LNCAP (cell line): Measurements from ENCODE around the gene S100A4.

Source experiments
- TF ChIP-seq, protein P1 (sequence below): fragments of 450-650 bp; IDR thresholded peaks from 2 replicates; pipeline ENCODE4 v1.5.1; 2017; ENCODE audit warnings: mild to moderate bottlenecking

Gene S100A4

DNA sequence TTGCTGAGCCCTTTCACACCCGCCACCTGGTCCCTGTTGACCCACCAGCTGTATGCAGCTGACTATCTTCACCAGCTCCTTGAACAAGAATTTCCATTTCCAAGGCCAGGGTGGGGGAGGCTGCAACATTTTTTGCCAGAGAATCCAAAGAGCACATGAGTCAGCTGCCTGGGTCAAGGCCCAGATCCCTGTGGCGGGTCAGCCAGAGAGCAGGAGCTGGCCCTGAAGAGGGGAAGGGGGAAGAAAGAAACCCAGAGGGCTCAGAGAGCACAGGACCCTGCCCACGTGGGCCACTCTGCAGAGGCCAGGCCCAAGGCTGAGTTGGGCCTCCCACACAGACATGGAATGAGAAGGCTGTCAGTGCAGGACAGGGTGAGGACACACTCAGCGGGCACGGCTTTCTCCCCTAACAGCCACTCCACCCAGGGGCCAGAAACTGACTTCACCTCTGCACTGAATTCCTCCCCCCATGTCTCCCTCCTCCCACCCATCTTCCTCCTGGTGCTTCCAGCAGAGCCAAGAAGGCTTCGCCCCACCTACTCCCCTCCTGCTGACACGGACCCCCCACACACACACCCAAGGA, 38.7 kb downstream of the S100A4 start:
- TF ChIP-seq, protein P1, sequence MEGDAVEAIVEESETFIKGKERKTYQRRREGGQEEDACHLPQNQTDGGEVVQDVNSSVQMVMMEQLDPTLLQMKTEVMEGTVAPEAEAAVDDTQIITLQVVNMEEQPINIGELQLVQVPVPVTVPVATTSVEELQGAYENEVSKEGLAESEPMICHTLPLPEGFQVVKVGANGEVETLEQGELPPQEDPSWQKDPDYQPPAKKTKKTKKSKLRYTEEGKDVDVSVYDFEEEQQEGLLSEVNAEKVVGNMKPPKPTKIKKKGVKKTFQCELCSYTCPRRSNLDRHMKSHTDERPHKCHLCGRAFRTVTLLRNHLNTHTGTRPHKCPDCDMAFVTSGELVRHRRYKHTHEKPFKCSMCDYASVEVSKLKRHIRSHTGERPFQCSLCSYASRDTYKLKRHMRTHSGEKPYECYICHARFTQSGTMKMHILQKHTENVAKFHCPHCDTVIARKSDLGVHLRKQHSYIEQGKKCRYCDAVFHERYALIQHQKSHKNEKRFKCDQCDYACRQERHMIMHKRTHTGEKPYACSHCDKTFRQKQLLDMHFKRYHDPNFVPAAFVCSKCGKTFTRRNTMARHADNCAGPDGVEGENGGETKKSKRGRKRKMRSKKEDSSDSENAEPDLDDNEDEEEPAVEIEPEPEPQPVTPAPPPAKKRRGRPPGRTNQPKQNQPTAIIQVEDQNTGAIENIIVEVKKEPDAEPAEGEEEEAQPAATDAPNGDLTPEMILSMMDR, result no peak

- TF ChIP-seq, protein P1, result no peak
Observed at GRCh38 chr1:153506386-153506785, 39.2 kb downstream of the S100A4 start.

GRCh38 chr1:153505576-153505975, 40.0 kb downstream of the S100A4 start:
- TF ChIP-seq, protein P1, result no peak

DNA sequence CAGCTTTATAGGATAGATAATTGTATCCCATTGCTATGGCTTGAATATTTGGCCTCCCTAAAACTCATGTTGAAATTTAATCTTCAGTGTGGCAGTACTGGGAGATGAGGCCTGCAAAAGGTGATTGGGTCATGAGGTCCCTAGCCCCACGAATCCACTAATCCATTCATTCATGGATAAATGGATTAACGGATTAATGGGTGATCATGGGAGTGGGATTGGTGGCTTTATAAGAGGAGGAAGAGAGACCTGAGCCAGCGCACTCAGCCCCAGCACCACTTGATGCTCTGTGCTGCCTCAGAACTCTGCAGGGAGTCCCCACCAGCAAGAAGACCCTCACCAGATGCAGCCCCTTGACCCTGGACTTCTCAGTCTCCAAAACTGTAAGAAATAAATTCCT, 41.8 kb downstream of the S100A4 start:
- TF ChIP-seq, protein P1, result no peak

DNA sequence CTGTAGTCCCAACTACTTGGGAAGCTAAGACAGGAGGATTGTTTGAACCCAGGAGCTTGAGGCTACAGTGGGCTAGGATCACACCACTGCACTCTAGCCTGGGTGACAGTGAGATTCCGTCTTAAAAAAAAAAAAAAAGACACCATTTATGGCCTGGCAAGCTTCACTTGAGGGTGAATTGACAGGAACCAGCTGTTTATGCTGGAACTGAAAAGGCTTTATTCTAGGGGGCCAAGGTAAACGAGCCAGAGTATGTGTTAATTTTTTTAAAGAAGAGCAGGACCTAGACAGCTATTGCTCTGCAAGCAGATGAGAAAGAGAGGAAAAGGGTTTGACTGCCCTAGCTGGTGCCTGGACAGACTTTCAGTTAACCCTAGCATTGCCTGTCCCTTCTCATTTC, 46.9 kb downstream of the S100A4 start:
- TF ChIP-seq, protein P1, result no peak

DNA sequence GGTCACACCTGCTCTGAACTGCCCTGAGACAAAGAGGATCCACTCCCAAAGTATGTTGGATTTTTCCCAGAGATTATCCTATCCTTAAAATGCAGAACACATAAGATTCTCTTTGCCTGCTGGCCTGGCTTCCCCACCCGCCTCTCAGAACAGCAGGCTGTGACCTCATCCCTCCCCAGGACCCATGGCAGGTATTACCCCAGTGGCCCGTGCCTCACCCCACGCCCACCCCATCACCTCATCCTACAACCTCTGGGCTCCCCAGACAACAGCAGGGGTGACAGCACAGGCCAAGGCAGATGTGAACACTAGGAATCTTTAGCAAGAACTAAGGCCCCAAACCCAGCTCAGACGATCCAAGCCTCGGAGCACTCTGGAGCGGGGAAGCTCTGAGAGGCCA, 50.1 kb downstream of the S100A4 start:
- TF ChIP-seq, protein P1, result no peak

DNA sequence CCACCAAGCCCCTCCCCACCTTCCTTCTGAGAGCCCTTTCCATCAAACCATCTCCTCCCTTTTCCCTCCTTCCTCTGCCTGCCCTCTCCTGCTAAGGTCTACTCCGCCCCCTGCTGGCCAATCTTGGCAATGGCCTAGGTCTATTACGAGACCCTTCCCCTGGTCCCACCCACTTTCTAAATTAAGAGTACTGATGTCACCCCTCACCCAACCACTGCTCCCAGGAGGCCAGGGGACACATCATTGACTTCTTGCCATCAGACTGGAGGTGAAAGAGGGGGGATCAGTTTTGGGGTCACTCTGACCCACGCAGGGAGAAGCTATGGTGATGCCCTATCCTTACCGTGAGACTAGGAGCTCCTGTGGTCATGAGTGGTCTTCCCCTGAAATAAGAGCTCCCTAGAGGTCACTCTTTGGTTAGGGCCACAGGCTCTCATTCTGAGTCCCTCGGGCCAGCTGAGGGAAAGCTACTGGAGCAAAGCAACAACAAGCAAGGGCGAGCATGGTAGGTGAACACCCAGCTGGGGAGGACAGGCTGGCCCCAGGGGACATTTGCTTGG, 50.5 kb downstream of the S100A4 start:
- TF ChIP-seq, protein P1, result peak; percentile 97
